IPS-NIHi11 (cell line): ENCODE results near the gene ANKRD62.

ENCODE experiments used
- DNase-seq: peaks from one replicate; pipeline ENCODE4 v3.0.0; 2012; ENCODE audit warnings: mixed read lengths, low spot score

Gene ANKRD62

GRCh38 chr18:12093520-12094257, at the start of gene ANKRD62:
Gene ANKRD62, plus strand, starts transcription at chr18:12093843. Its CDS starts 175 bp downstream, at chr18:12094018.
- peak; percentile 60 for DNase-seq

- DNase-seq = no peak
Observed at GRCh38 chr18:12044591-12044990, 49.1 kb upstream of the ANKRD62 start.

GRCh38 chr18:12046046-12046750, 47.4 kb upstream of the ANKRD62 start:
- DNase-seq = no peak

GRCh38 chr18:12046751-12047335, 46.8 kb upstream of the ANKRD62 start:
- DNase-seq = no peak

- no peak for DNase-seq
Observed at GRCh38 chr18:12048010-12048826, 45.4 kb upstream of the ANKRD62 start.

- DNase-seq = no peak
Observed at GRCh38 chr18:12048827-12049175, 44.8 kb upstream of the ANKRD62 start.

GRCh38 chr18:12049978-12050811, 43.4 kb upstream of the ANKRD62 start:
- no peak for DNase-seq

GRCh38 chr18:12052866-12053265, 40.8 kb upstream of the ANKRD62 start:
- DNase-seq = no peak

- no peak for DNase-seq
Observed at GRCh38 chr18:12053289-12053688, 40.4 kb upstream of the ANKRD62 start.

- DNase-seq = no peak
Observed at GRCh38 chr18:12056034-12056883, 37.4 kb upstream of the ANKRD62 start.

GRCh38 chr18:12056884-12057402, 36.7 kb upstream of the ANKRD62 start:
- no peak for DNase-seq

GRCh38 chr18:12057419-12058039, 36.1 kb upstream of the ANKRD62 start:
- DNase-seq = peak; percentile 50

GRCh38 chr18:12059334-12060181, 34.1 kb upstream of the ANKRD62 start:
- no peak for DNase-seq

GRCh38 chr18:12060182-12060870, 33.3 kb upstream of the ANKRD62 start:
- DNase-seq = peak; percentile 57

GRCh38 chr18:12061685-12062084, 32.0 kb upstream of the ANKRD62 start:
- no peak for DNase-seq

GRCh38 chr18:12062974-12063373, 30.7 kb upstream of the ANKRD62 start:
- DNase-seq = no peak

GRCh38 chr18:12064086-12064763, 29.4 kb upstream of the ANKRD62 start:
- no peak for DNase-seq

GRCh38 chr18:12065397-12065796, 28.2 kb upstream of the ANKRD62 start:
- DNase-seq = no peak
